ENCODE measurements around the gene CCR3.

CCR3 gene

GRCh38 chr3:46270474-46270873 is 28.2 kb downstream of the CCR3 start:
- DNase-seq (ENCODE audit: insufficient read length, low spot score) (no peak), FAIRE-seq (no peak)

- FAIRE-seq (no peak), DNase-seq (ENCODE audit: insufficient read length, low spot score) (no peak)
Measured at GRCh38 chr3:46271209-46271745, 29.0 kb downstream of the CCR3 start.

DNA sequence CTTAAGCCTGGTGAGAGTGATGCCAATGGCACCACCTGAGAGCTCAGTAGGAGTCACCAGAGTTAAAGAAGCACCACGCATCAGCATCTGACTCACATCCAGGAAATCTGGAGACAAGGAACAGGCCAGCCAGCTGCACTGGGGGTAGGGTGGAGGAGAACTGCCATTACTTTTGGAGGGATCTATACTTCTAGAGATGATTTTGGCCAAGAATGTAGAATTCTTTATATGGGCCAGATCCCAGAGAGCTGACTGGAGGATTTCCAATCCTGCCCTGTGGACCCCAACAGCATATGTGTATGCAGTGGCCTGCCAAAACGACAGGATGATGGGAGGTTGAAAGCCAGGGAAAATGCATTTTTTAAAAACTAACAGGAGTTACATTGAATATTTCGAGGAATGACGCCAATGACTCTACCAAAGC is 29.8 kb downstream of the CCR3 start:
- FAIRE-seq (no peak), DNase-seq (ENCODE audit: insufficient read length, low spot score) (no peak)

GRCh38 chr3:46276497-46277099 is 34.3 kb downstream of the CCR3 start:
- peak; percentile 47 for DNase-seq (ENCODE audit: insufficient read length, low spot score)

DNA sequence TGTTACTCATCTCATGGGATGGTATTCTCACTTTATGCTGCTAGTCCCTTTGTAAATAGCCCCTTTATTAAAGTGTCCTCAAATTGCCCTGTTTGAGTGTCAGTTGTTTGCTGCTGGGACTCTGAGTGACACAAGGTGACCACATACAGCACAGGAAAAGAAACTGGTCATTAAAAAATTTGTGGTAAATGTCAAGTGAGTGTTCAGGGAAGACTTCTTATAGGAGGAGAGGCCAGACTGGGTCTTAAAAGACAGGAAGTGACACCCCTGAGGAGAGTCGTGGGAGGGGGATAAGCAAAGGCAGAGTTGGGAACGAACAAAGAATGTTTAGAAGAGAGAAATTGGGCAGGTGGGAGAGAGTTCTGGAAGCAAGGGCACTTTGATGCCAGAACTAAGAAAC is 35.2 kb downstream of the CCR3 start:
- FAIRE-seq (peak; percentile 33), DNase-seq (ENCODE audit: insufficient read length, low spot score) (no peak)

More at GRCh38 chr3:46276497-46277099, 34.3 kb downstream of the CCR3 start:
- FAIRE-seq = peak; percentile 94

- FAIRE-seq (peak; percentile 92), DNase-seq (ENCODE audit: insufficient read length, low spot score) (no peak)
Measured at GRCh38 chr3:46278816-46279672, 36.8 kb downstream of the CCR3 start.

DNA sequence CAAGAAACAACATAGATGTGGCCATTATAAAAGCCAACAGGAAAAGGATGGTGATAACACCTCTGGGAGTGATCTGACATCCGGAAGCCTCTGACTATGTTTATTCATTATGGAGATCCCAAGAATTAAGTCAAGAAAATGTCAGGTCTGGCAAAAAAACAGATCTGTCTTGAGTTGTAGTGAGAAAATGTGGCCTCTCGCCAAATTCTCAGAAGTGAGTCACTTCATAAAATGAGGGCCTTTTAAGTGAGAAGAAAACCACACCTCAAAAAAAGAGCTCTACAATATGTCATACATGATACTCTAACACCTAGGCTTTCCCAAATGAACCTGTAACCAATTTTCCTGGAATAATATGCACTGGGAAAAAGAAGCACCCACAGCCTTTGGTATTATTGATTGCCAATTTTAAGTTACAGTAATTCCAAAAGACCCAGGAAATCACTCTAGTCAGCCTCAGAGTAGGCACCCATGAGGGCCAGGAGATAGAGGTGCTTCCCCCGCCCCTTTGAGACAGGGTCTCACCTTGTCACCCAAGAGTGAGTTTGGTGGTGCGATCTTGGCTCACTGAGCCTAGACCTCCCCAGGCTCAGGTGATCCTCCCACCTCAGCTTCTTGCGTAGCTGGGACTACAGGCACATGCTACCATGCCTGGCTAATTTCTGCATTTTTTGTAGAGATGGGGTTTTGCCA is 38.0 kb downstream of the CCR3 start:
- FAIRE-seq = no peak
- DNase-seq (ENCODE audit: insufficient read length, low spot score) = no peak

DNA sequence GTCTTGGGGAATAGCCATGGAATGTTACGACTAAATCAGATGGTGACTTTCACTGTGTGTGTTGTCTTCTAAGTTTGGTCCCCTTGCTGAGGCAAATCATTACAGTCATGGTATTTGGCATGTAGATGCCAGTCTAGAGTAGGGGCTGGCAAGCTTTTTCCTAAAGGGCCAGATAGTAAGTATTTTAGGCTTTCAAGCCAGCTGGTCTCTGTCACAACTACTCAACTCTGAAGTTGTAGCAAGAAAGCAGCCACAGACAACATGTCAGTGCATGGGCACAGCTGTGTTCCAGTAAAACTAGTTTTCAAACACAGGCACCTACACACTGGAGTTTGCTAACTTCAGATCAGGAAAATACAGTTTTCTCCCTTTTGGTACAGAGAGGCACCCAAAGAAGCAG is 39.3 kb downstream of the CCR3 start:
- FAIRE-seq (peak; percentile 21), DNase-seq (ENCODE audit: insufficient read length, low spot score) (no peak)

DNA sequence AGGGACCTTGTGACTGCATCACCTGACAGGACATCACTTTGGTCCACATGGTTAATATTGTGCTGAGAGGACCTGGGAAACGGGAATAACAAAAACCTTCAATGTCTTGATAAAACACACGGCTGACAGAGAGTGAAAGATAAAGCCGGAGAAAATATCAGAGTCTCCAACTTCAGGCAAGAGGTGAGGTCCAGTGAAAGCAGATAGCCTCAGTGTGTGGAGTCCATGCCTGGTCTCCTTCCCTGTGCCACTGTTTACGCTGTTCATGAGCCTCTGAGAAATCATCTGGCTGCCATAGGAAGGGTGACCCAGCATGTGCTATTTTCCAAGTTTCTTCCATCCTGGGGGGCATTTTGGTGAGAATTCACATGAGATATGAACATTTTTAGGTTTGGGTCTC is 39.8 kb downstream of the CCR3 start:
- no peak for FAIRE-seq

DNA sequence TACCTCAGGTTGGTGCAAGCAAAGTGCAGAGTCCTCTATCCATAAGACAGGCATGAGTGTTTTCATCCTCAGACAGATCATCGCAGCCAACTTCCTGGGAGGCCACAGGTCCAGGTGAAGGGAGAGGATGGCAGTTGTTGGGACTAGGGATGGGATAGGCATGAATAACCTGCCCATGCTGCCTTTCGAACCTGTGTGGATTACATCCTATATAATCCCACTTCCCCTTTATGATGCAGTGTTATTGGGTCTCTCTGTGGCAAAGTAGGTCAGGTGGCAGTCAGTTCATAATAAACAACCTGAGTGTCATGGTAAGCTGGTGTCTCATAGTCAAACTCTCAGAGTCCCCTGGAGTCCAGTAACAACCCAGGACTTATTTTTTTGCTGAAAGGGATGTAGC is 40.4 kb downstream of the CCR3 start:
- DNase-seq (ENCODE audit: insufficient read length, low spot score) (no peak), FAIRE-seq (no peak)

More for the DNA sequence above, 39.8 kb downstream of the CCR3 start:
- no peak for DNase-seq (ENCODE audit: insufficient read length, low spot score)

GRCh38 chr3:46283881-46284450 is 41.7 kb downstream of the CCR3 start:
- FAIRE-seq (no peak), DNase-seq (ENCODE audit: insufficient read length, low spot score) (no peak)

DNA sequence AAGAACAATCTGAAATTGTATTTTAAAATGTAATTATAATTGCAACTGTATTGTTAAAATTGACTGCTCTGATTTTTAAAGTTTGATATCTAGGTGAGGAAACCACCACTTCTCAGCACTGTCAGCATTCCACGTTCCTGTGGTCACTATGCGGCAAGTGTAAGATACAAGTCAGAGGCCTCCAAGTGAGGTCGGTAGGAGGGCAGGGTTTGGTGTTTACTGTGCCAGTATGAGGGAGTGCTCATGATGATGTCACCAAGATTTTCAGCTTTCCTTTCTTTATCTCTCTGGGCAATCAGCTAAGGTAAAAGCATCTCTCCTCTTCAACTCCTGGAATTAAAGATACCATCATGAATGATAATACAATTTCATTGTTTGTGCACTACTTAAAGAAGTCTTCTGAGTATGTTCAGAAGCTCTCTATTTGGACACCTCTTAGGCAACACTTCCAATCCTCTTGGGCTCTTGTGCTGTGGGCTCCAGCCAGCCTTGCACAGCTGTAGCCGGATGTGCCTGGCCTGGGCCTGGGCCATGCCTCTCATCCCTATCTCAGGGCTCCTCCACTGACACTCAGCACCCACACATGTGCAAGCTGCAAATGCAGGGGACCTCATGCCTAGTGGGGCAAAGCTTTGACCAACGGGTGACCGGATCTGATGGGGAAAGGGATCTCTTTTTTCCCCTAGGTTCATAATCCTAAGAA is 42.9 kb downstream of the CCR3 start:
- DNase-seq (ENCODE audit: insufficient read length, low spot score) = no peak
- no peak for FAIRE-seq

- DNase-seq (ENCODE audit: insufficient read length, low spot score) (no peak), FAIRE-seq (no peak)
Measured at GRCh38 chr3:46285931-46286619, 43.8 kb downstream of the CCR3 start.

DNA sequence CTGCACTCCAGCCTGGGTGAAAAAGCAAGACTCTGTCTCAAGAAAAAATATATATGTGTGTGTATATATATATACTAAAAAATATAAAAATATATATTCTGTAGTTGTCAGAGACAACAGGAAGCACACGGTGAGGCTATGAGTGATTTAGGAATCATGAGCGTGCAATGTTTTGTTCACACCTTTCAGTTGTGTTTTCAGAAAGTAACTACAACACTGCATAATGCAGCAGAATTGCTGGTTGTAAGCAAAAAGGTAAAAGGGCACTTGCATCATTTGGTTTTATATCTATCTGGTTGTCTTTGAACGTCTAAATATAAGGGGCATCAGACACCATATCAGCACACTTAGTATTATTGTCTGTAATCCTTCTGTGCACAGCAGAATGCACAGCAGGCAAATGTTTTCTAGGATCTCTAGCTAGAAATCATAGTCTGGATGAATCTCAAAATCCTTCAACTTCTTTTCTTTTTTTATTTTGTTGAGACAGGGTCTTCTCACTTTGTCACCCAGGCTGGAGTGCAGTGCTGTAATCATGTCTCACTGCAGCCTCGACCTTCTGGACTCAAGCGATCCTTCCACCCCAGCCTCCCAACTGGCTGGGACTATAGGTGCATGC is 44.8 kb downstream of the CCR3 start:
- FAIRE-seq = peak; percentile 28
- DNase-seq (ENCODE audit: insufficient read length, low spot score) = no peak

GRCh38 chr3:46289551-46289950 is 47.3 kb downstream of the CCR3 start:
- DNase-seq (ENCODE audit: insufficient read length, low spot score) (no peak), FAIRE-seq (peak; percentile 45)

GRCh38 chr3:46289966-46290365 is 47.7 kb downstream of the CCR3 start:
- DNase-seq (ENCODE audit: insufficient read length, low spot score) (no peak), FAIRE-seq (no peak)

DNA sequence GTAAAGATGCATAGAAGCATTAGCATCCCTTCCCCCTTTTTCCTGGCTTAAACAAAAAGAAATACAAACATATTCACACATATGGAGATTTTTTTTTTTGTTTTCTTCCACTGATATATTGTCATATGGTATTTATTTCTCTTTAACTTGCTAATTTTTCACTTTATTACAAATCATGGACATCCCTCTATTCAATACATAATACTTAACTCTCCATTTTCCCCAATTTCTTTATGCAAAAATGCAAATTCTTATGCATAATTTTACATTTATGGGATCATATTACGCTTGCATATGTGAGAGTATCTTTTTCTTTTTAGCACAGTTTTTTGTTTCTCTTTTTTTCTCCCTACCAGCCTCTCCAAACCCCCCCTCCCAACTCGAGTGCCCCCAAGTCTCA is 48.8 kb downstream of the CCR3 start:
- no peak for FAIRE-seq
- no peak for DNase-seq (ENCODE audit: insufficient read length, low spot score)

DNA sequence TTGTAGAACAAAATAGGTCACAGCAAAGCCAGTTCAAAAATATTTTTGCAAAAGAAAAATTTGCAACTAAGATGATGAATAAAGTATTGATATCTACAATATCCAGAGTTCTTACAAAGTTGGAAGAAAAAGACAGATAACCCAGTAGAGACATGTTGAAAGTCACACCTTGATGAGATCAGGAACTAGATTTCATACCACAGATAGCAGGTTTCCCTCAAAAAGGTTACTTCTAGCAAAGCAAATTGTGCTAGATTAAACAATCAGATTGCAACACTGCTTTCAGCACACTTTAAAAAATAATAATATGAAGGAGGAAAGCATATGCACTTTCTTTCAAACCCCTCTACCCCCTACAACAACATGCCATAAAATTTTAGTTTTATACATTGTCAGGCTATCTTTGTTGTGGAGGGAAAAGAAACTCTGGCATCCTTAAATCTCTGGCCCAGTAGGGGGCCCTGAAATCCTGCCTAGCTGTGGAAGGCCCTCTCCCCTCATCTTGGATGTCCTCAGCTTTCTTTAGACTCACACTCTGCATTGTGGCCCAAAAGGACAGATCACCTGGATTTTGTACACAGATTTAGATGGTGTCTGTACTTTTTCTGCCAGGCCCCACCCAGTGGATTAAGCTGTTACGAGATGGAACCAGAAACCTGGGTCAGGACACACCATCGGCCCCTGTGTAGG is 50.9 kb downstream of the CCR3 start:
- DNase-seq (ENCODE audit: insufficient read length, low spot score) (no peak), FAIRE-seq (no peak)

All from GM19239 (cell line).